ENCODE results near the gene RAB40C. TPM values are rescaled to one million over a fixed set of nuclear protein-coding genes. Genes with fewer than 3 reads are reported as not detected.

RAB40C gene
- total and polyA plus RNA-seq, 12 donors = 9.1 to 32.0 (median 12.3) TPM

GRCh38 chr16:554640-555365 is 35.1 kb upstream of the RAB40C start:
- no peak overlapping the region for H3K4me3 ChIP-seq
- no peak for ATAC-seq
- 87 to 90% methylated on average over 49 to 54 of the region's 54 CpGs for WGBS, 2 donors
- no peak overlapping the region for H3K27ac ChIP-seq
- H3K36me3 ChIP-seq = peaks cover 0 to 36% (median 12%) of the 10 kb centered on the region in 9 donors
- intact Hi-C loops (cut with DNase I) = no loop called here
- no peak for DNase-seq
- TF ChIP-seq CTCF (IDR thresholded peaks at IDR 0.05) = no peak
- no peaks in the 10 kb centered on the region for H3K9me3 ChIP-seq
- peaks cover 5 to 20% (median 16%) of the 10 kb centered on the region in 7 donors for H3K27me3 ChIP-seq
- peaks cover 2 to 11% (median 5%) of the 10 kb centered on the region in 9 donors for H3K4me1 ChIP-seq

DNA sequence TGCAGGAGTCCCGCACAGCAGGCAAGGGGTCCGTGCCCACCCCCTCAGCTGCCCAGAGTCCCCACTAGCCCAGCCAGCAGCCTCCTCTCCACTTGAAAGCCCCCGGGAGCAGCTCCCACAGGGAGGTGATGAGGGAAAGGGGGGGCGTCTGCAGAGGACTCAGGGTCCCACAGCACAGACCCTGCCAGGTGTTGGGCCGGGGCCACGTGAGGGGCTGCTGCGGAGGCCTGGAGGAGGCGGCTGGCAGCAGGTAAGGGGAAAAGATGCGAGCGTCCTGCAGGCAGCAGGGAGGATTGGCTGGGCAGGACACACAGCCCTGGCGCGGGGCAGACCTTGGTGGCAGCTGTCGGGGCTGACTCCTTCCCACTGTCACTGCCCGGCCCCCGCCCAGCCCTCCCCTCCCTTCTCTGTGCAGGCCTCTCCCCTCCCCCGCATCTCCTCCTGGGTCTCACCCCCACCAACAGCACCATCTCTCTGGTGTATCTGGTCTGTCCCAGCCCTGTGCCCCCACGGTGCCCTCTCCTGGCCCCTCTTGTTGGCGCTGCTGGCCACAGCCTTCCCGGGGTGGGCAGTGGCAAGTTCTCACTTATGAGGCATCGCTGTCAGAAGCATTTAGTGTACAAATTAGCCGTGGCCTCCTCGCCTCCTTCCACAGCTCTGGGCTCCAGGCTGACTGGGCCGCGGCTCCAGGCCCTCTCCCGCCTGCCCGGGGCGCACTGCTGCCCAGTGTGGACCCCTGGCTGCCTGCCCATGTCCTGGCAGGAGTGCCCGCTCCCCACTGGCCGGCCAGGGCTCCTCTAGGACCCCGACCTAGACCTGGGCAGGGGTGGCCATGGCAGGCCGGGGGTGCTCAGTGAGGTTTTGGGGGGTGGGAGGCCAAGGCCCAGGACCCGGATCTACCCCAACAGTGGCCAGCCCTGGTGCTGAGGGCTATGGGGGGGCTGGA is 34.1 kb upstream of the RAB40C start:
- Histone ChIP-seq H3K27me3 (peaks cover 5 to 27% (median 21%) of the 10 kb centered on the region in 7 donors), H3K27ac (no peak overlapping the region), H3K4me3 (no peak overlapping the region), H3K4me1 (peaks cover 3 to 12% (median 6%) of the 10 kb centered on the region in 9 donors), H3K36me3 (peaks cover 0 to 30% (median 12%) of the 10 kb centered on the region in 9 donors), H3K9me3 (no peaks in the 10 kb centered on the region)
- intact Hi-C loops (cut with DNase I) = no loop called here
- TF ChIP-seq CTCF (IDR thresholded peaks at IDR 0.05) = no peak
- ATAC-seq (no peak), DNase-seq (no peak)
- whole genome bisulfite sequencing, 2 donors = 81 to 82% methylated on average over 26 to 32 of the region's 32 CpGs

GRCh38 chr16:556474-557173 is 33.2 kb upstream of the RAB40C start:
- TF ChIP-seq CTCF (IDR thresholded peaks at IDR 0.05) = no peak
- ATAC-seq (no peak), DNase-seq (no peak)
- intact Hi-C loops (cut with DNase I) = no loop called here
- peaks cover 0 to 24% (median 11%) of the 10 kb centered on the region in 9 donors for H3K36me3 ChIP-seq
- no peak overlapping the region for H3K27ac ChIP-seq
- 82% methylated on average over 29 to 32 of the region's 32 CpGs for WGBS, 2 donors
- no peaks in the 10 kb centered on the region for H3K9me3 ChIP-seq
- no peak overlapping the region for H3K4me3 ChIP-seq
- H3K27me3 ChIP-seq = peaks cover 5 to 35% (median 29%) of the 10 kb centered on the region in 7 donors
- peaks cover 3 to 12% (median 6%) of the 10 kb centered on the region in 9 donors for H3K4me1 ChIP-seq
